Activated CD4-positive, alpha-beta T cell treated with anti-CD3 and anti-CD28 coated beads for 4 hours (primary cell): ENCODE measurements around the gene REV3L.

ENCODE experiments used
- DNase-seq, 2 donors: peaks; one replicate each; pipeline ENCODE4 v3.0.0-alpha.2; 2020

REV3L gene

GRCh38 chr6:111417946-111418345 lies 65.1 kb downstream of the REV3L start:
- DNase-seq: no peak

DNA sequence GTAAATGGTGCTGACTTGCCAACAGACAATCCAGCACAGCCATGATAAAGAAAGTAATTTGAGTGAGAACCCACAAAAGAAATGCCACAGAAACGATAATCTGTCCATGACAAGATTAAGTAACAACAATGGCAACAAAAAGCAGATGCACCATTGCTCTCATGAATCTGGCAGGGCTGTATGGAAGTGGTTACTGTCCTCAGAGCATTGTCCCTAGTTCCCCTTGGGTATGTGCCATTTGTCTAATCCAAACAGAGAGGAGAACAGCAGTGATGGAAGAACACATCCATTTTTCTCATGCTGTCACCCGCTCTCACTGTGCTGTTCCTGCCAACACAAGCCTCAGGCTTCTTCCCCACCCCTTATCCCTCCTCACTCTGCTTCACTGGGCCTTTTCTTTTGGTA lies 65.8 kb downstream of the REV3L start:
- DNase-seq: no peak

- DNase-seq: no peak
Measured at GRCh38 chr6:111416529-111416928, 66.5 kb downstream of the REV3L start.

- DNase-seq: no peak
Measured at GRCh38 chr6:111414373-111414772, 68.6 kb downstream of the REV3L start.

- DNase-seq: no peak
Measured at GRCh38 chr6:111411978-111412566, 70.9 kb downstream of the REV3L start.

GRCh38 chr6:111411046-111411445 lies 72.0 kb downstream of the REV3L start:
- no peak for DNase-seq

GRCh38 chr6:111410371-111410770 lies 72.6 kb downstream of the REV3L start:
- DNase-seq: no peak

DNA sequence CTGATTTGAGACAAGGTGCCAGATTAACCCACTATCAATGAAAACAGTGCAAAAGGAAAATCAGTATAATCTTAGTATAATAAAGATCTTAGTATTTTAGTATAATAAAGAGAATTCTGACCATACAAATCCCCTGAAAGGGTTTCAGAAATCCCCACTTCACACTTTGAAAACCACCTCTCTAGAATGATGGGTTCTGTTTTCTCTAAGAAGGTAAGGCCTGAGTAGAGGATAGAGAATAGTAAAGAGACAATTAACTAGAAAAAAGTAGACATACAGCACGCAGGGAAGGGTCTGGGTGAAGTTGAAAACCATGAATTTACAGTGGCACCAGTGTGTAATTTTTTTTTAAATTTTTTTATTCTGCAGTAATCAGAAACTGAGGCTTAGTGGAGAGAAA lies 73.6 kb downstream of the REV3L start:
- DNase-seq: no peak

- DNase-seq: no peak
Measured at GRCh38 chr6:111407686-111408085, 75.3 kb downstream of the REV3L start.

DNA sequence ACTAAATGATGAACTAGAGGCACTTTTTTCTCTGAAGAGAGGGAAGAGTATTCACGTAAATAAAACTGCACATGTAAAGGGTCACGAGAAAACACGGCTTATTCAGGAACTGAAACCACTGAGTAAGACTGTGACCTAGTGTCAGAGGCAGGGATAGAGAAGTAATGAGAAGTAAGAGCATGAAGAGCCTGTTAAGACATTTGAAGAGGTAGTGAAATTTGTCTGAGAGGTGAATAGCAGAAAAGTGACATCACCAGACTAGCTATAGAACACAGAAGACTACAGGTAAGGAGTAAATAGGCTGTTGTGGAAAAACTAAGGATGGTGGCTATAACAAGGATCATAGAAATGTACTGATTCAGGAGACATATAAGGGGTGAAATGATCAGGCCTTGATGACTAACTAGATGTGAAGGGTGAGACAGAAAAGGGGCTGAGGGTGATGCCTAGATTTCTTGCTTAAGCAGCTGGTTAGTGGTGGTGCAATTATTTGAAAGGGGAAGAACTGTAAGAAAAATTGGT lies 76.8 kb downstream of the REV3L start:
- no peak for DNase-seq

- no peak for DNase-seq
Measured at GRCh38 chr6:111403388-111403787, 79.6 kb downstream of the REV3L start.

DNA sequence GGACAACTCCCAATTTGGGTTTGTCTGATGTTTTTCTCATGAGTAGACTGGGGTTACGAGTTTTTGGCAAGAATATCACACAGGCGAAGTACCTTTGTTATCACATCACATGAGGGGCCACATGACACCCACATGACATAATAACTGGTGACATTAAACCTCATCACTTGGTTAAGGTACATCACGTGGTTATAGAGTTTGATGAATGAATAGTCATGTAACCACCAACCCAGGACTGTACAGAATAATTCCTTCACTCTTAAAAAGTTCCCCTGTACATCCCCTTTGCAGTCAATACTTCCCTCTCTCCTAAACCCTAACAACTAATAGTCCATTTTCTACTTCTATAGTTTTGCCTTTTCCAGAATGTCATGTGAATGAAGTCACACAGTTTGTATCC lies 83.4 kb downstream of the REV3L start:
- DNase-seq: no peak

GRCh38 chr6:111388681-111389080 lies 94.3 kb downstream of the REV3L start:
- no peak for DNase-seq

- DNase-seq: no peak
Measured at GRCh38 chr6:111382476-111383294, 100.3 kb downstream of the REV3L start.

GRCh38 chr6:111381728-111382127 lies 101.3 kb downstream of the REV3L start:
- no peak for DNase-seq

- DNase-seq: no peak
Measured at GRCh38 chr6:111381123-111381522, 101.9 kb downstream of the REV3L start.

- DNase-seq: no peak
Measured at GRCh38 chr6:111379831-111380230, 103.2 kb downstream of the REV3L start.

- no peak for DNase-seq
Measured at GRCh38 chr6:111379302-111379701, 103.7 kb downstream of the REV3L start.

DNA sequence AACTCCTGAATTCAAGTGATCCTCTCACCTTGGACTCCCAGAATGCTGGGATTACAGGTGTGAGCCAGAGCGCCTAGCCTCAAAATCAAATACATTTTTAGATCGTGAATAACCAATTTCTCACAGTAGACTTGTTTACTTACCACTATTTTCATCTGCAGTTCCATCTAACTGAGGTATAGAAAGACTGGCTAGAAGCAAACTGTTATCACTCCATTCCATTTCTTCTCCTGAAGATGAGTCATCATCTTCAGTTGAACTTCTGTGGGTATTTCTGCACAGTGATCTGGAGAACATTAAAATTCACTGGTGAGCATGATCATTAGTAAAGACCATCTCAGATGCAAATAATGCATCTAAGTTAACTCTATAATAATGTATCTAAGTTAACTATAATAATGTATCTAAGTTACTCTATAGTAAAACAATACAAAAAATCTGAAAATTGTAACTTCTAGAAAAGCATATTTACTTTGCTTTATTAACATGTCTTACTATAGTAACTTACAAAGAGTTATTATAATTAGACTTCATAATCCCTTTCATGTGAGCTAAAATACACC lies 105.4 kb downstream of the REV3L start:
- DNase-seq: no peak

- DNase-seq: no peak
Measured at GRCh38 chr6:111367393-111368088, 115.5 kb downstream of the REV3L start.

DNA sequence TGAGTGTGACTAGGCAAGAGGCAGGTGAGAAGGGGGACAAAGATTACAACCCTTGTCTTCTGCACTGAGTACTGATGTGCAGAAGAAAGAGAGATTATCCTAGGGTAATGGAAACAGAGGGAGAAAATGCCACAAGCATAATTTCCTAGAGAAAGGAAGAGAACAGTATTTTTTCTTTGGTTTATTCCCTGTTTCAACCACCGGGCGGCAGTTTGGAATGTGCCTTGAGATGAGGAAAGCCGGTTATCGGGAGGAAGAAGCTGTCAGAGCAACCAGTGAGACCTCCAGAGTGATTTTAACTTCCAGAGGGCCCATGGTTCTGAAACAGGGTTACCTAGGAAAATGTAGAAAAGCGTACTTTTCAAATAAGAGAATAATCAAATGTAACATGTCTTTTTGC lies 121.4 kb downstream of the REV3L start:
- peak in 1 of 2 donors; percentile 3 for DNase-seq

DNA sequence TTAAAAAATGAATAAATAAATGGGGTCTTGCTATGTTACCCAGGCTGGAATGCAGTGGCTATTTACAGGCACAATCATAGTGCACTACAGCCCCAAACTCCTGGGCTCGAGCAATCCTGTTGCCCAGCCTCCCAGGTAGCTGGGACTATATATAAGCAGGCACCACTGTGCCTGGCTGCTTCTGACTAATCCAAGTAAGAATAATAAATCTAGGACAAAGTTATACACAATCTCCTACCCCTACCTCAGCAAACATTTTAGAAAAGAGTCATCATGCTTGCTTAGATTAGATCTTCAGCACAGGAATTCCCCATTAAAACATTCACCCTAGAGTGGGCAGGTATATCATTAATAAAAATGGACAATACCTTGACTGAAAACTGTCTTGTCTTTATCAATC lies 124.6 kb downstream of the REV3L start:
- no peak for DNase-seq

DNA sequence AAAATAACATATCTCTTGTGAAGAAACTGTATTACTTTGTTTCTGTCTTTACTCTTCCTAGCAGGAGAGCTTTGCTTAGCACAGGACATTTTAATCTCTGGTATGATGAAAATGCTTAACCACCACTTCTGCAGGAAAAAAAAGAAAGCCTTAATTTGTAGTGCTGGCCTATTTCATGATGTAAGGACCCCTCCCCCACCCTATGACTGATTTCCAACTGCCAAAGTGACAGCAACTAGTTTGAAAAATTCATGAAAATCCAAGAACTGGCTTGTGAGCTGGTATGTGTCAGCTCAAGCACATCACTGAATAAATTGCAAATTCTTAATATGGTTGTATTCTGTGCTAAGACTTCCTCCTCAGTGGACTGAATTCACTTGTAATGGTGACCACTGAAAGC lies 125.3 kb downstream of the REV3L start:
- no peak for DNase-seq

- no peak for DNase-seq
Measured at GRCh38 chr6:111356551-111356950, 126.5 kb downstream of the REV3L start.
